Vagina (tissue), 2 donors: Measurements from ENCODE around the gene PEX10.

Source experiments
- CTCF ChIP-seq, 3 experiments: fragments of 450-650 bp in 2 of 3; fragments of 200-600 bp in 1 of 3; sonication (generic) in 1 of 3; IDR thresholded peaks; one replicate each; pipeline ENCODE4 v1.5.1; 2017 to 2019; ENCODE audit warnings: antibody characterized with exemption in 3 of 3, mild to moderate bottlenecking in 2 of 3, moderate library complexity in 2 of 3
- POLR2A ChIP-seq, 2 donors: fragments of 450-650 bp; IDR thresholded peaks; one replicate each; pipeline ENCODE4 v1.6.1; 2017; ENCODE audit warnings: antibody characterized with exemption in 2 of 2, mild to moderate bottlenecking in 2 of 2, moderate library complexity in 2 of 2
- POLR2AphosphoS5 ChIP-seq, 2 donors: sonication (generic); formaldehyde crosslinking; IDR thresholded peaks; one replicate each; pipeline ENCODE4 v1.9.0; 2017; ENCODE audit warnings: antibody characterized with exemption in 2 of 2, mild to moderate bottlenecking in 2 of 2, low read depth in 1 of 2; ENCODE audit not compliant: insufficient read depth in 1 of 2

- no peak for TF ChIP-seq CTCF (IDR thresholded peaks at IDR 0.05)
- TF ChIP-seq POLR2A (IDR thresholded peaks at IDR 0.05): no peak
- TF ChIP-seq POLR2AphosphoS5 (IDR thresholded peaks at IDR 0.05; ENCODE audit: insufficient read depth in 1 of 2, low read depth in 1 of 2): no peak
These were observed 23.5 kb upstream of the PEX10 start for GRCh38 chr1:2435746-2436355.
